Measurements from ENCODE around the gene RAPGEF1. TPM values are rescaled to one million over a fixed set of nuclear protein-coding genes. Genes with fewer than 3 reads are reported as not detected.

The RAPGEF1 gene
- total and polyA plus RNA-seq, 2 donors (not counting 3 experiments of a cell fraction or from before 2014, with no cell fraction given), result 50.0 to 124 TPM

- dilution Hi-C loops (cut with MboI; ENCODE audit: extremely low pct_ligation_motif_present, low sequenced_read_pairs) (no loop called here), intact Hi-C loops (cut with micrococcal nuclease) (loop anchor here (1.0 kb wide), 1 partner anchor 9 kb away; no protein-coding TSS in a partner anchor)
- Histone ChIP-seq H3K27ac (ENCODE audit: insufficient read depth, low read depth, low read length) (no peak overlapping the region), H3K27me3 (ENCODE audit: control insufficient read depth in 2 of 2, insufficient read depth in 2 of 2, low read length in 2 of 2) (no peaks in the 10 kb centered on the region), H2AFZ (ENCODE audit: low read depth, low read length) (no peak overlapping the region), H3K4me3 (replicated peaks in 1 of 3; ENCODE audit: insufficient read depth in 1 of 3, low read depth in 1 of 3, low read length in 3 of 3) (no peak overlapping the region), H3K36me3 (ENCODE audit: control insufficient read depth in 2 of 2, extremely low read depth in 1 of 2, insufficient read depth in 2 of 2, low read length in 2 of 2) (peaks cover 8 to 48% of the 10 kb centered on the region in 2 experiments), H3K9me3 (replicated peaks; ENCODE audit: control insufficient read depth, insufficient read depth, low read length) (no peaks in the 10 kb centered on the region), H3K4me2 (ENCODE audit: insufficient read depth, low read length) (no peak overlapping the region), H4K20me1 (replicated peaks; ENCODE audit: control insufficient read depth, extremely low read depth, insufficient read depth, low read length) (no peaks in the 10 kb centered on the region), H3K4me1 (ENCODE audit: control insufficient read depth, extremely low read depth, insufficient read depth, low read length) (peaks cover 9% of the 10 kb centered on the region), H3K9ac (replicated peaks; ENCODE audit: extremely low read depth, insufficient read depth, low read length) (no peak overlapping the region), H3K9me1 (replicated peaks; ENCODE audit: control insufficient read depth, extremely low read depth, insufficient read depth, low read length) (no peaks in the 10 kb centered on the region), H3K79me2 (ENCODE audit: control insufficient read depth, insufficient read depth, low read length) (no peaks in the 10 kb centered on the region)
- FAIRE-seq (no peak), DNase-seq (ENCODE audit: low read depth, low spot score) (no peak)
- CTCF ChIA-PET, result interaction anchor here (1.2 kb wide), 1 partner anchor 9 kb away, joined by 4 read pairs; no protein-coding TSS in a partner anchor
- no TSS peak for BruUV-seq (replicated peaks)
- POLR2A ChIA-PET, result no interaction called here
- no peak for TF ChIP-seq POLR2AphosphoS5 (IDR thresholded peaks at IDR 0.05; ENCODE audit: insufficient read depth, low read depth, low read length)
- TF ChIP-seq, protein P1, sequence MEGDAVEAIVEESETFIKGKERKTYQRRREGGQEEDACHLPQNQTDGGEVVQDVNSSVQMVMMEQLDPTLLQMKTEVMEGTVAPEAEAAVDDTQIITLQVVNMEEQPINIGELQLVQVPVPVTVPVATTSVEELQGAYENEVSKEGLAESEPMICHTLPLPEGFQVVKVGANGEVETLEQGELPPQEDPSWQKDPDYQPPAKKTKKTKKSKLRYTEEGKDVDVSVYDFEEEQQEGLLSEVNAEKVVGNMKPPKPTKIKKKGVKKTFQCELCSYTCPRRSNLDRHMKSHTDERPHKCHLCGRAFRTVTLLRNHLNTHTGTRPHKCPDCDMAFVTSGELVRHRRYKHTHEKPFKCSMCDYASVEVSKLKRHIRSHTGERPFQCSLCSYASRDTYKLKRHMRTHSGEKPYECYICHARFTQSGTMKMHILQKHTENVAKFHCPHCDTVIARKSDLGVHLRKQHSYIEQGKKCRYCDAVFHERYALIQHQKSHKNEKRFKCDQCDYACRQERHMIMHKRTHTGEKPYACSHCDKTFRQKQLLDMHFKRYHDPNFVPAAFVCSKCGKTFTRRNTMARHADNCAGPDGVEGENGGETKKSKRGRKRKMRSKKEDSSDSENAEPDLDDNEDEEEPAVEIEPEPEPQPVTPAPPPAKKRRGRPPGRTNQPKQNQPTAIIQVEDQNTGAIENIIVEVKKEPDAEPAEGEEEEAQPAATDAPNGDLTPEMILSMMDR (IDR thresholded peaks at IDR 0.05; ENCODE audit: extremely low read depth in 1 of 2, insufficient read depth in 1 of 2, low read depth in 1 of 2, low read length in 2 of 2), result no peak
- TF ChIP-seq GATA2 (IDR thresholded peaks at IDR 0.05; ENCODE audit: insufficient read depth, insufficient read length, low read depth, low read length), result no peak
- TF ChIP-seq MYC (IDR thresholded peaks at IDR 0.05; ENCODE audit: low read depth, low read length), result no peak
- no peak for TF ChIP-seq POLR2A (IDR thresholded peaks at IDR 0.05; ENCODE audit: low read depth, low read length)
- TF ChIP-seq, protein P2, sequence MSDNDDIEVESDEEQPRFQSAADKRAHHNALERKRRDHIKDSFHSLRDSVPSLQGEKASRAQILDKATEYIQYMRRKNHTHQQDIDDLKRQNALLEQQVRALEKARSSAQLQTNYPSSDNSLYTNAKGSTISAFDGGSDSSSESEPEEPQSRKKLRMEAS (IDR thresholded peaks at IDR 0.05; ENCODE audit: insufficient read depth, insufficient read length), result no peak
- no peak for TF ChIP-seq FOS (IDR thresholded peaks at IDR 0.05; ENCODE audit: borderline replicate concordance, insufficient read depth, low read length)
- TF ChIP-seq EZH2 (IDR thresholded peaks at IDR 0.05; ENCODE audit: borderline replicate concordance, low read depth, low read length, severe bottlenecking), result no peak
- TF ChIP-seq JUN (IDR thresholded peaks at IDR 0.05; ENCODE audit: borderline replicate concordance, insufficient read depth, insufficient read length, low read depth), result no peak
Measured at GRCh38 chr9:131616983-131617604, 122.8 kb downstream of the RAPGEF1 start.
